Embryonic facial prominence (tissue), 1 donor: Measurements from ENCODE around the gene FKBP8.

Experiments
- DNase-seq: peaks from one replicate; pipeline ENCODE4 v3.0.0-alpha.2; 2016; ENCODE audit errors: extremely low spot score

Gene FKBP8

GRCh38 chr19:18484992-18485391, 58.4 kb downstream of the FKBP8 start:
- DNase-seq: no peak

DNA sequence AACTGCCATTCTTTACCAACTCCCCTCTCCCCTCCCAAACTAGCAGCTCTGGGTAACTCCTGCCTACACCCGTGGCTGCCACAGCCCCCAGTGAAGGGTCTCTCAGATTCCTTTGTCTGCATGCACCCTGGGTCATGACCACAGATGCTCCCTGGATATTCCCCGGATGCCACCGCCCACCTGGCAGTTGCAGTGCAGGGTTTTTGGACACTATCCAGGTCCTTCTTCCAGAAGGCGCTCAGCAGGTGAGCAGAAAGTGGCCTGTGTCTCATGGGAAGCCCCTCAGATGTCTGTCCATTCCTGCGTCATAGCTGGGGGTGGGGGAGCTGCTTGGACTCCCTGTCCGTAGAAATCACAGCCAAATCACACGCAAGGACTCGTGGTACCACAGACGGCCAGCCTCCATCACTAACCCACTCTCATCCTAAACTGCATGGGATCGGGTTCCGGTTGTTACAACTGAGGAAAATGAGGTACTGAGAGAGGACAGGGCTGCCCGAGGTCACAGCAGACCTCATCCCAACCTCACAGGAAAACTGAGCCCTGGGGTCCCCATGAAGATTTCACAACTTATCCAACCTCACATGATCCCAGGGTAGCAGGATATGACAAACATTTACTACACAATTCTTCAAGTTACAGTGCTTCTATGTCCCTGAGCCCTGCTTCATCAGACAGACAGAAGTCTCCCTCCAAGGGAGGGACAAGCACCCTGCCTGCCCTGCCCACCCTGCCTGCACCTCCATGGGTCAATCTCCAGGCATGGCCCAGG, 60.1 kb downstream of the FKBP8 start:
- DNase-seq: no peak
